ENCODE measurements around the gene OTUD6A.

OTUD6A gene

GRCh38 chrX:70043685-70044084 is 18.6 kb upstream of the OTUD6A start:
- TF ChIP-seq CTCF (IDR thresholded peaks at IDR 0.05; ENCODE audit: low read depth, low read length, missing control alignments) = no peak

DNA sequence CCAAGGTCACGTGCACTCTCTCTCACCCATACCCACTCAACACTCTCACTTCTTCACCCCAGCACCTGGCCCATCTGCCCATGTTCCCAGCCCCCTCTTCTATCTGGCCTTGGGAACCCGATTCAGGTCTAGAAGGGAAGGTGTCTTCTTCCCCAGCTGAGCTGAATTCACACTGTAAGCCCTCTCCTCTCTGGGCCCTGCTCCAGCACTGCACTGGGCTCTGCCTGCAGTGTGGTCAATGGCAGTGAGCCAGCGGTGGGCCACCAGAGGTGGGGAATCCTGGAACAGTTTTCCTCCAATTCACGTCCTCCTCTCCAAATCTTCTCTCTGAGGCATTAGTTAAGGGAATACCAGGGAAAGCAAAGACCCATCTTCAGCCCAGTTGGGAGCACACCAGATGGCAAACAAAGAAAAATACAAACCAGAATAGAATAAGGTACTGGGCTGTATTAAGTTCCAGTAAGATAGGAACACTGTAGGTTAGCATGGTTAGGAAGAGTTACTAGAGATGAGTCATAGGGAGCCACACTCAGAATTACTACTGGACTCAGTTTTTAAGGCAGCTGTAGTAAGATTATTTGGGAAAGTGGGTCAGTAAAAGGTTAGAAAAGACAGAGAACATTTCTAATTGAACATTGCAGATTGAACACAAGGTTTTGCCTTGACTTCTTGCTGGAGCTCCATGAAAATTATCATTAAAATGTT is 17.6 kb upstream of the OTUD6A start:
- no peak for DNase-seq (ENCODE audit: extremely low read depth, low read depth)
- H3K4me3 ChIP-seq (replicated peaks; ENCODE audit: low read depth, low read length) = no peak overlapping the region
- no peak for TF ChIP-seq CTCF (IDR thresholded peaks at IDR 0.05; ENCODE audit: low read depth, low read length, missing control alignments)

More at GRCh38 chrX:70043685-70044084, 18.6 kb upstream of the OTUD6A start:
- DNase-seq (ENCODE audit: extremely low read depth, low read depth) = no peak
- H3K4me3 ChIP-seq (replicated peaks; ENCODE audit: low read depth, low read length) = no peak overlapping the region

DNA sequence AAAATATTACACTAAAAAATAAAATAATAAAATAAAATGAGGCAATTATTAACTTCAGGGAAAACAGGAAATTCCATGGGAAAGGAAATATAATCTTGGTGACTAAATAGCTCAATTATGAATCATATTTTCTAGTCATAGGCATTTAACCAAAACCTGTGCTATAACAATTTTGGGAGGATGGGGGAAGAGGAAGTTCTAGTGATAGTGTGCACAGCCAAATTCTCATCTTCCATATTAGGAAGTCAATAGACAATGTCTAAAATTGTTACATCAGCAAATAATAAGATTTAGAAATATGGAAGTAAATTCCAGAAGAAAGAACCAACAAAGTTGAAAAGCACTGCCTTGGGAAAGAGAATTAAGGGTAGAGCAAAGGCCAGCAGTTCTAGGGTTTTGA is 15.3 kb upstream of the OTUD6A start:
- no peak overlapping the region for H3K4me3 ChIP-seq (replicated peaks; ENCODE audit: low read depth, low read length)
- TF ChIP-seq CTCF (IDR thresholded peaks at IDR 0.05; ENCODE audit: low read depth, low read length, missing control alignments) = no peak
- DNase-seq (ENCODE audit: extremely low read depth, low read depth) = no peak

GRCh38 chrX:70049406-70049805 is 12.9 kb upstream of the OTUD6A start:
- TF ChIP-seq CTCF (IDR thresholded peaks at IDR 0.05; ENCODE audit: low read depth, low read length, missing control alignments) = no peak
- no peak overlapping the region for H3K4me3 ChIP-seq (replicated peaks; ENCODE audit: low read depth, low read length)

DNA sequence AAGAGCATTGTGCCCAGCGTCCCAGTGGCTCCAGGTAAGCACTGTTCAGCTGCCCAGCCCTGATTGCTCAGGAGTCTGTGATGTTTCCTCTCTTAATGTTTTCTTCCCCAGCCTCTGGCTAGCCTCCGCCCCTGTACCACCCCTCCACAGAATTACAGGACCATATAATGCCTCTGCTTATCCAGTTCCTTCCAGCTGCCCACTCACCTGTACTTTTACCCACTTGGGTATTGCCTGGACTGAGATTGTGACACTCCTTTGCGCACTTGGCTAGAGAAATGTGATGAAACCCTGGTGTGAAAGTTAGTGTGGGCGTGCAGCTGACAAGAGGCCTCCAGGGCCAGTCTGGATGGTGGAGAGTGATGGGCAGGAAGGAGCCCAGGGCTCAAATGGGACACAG is 12.3 kb upstream of the OTUD6A start, which contains the start of gene AWAT2:
Gene AWAT2, minus strand, starts transcription at position 14 of the 400 bp plus-strand sequence. Its CDS starts 6 bp downstream, at position 8.
- no peak for TF ChIP-seq CTCF (IDR thresholded peaks at IDR 0.05; ENCODE audit: low read depth, low read length, missing control alignments)
- no peak within 1 kb of the TSS for H3K4me3 ChIP-seq (replicated peaks; ENCODE audit: low read depth, low read length)
- no peak for DNase-seq (ENCODE audit: extremely low read depth, low read depth)

More at GRCh38 chrX:70049406-70049805, 12.9 kb upstream of the OTUD6A start:
- DNase-seq (ENCODE audit: extremely low read depth, low read depth) = no peak

DNA sequence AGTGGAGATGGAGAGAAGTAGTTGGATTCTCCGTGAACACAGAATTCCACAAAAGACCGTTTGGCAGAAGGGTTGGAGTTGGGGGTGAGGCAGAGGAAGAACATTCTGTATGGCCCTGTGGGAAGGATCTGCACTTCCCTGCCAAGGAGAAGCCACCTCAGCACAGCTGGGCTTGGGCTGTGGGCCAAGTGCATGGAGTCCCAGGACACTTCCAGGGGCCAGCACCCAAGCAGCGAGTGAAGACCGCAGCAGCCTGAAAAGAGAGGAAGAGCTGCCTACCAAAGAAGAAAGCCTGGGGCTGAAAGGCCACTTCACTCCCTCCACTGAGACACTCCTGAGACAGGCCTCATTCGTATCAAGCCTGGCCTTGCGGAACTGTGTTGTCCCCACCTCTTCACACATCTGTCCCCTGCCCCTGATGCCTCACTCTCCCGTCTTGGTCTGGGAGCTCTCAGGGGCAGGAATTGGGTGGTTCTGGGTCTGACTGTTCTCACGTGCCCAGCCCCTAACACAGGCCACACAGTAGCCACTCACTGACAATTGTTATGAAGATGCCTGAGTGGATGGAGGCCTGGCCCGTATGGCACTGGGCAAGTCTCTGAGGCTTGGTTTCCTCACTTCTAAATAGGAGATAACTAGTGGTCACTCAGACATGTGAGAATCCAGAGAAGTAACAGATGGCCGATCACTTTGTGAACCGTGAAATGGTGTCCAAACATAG is 9.2 kb upstream of the OTUD6A start:
- no peak for TF ChIP-seq CTCF (IDR thresholded peaks at IDR 0.05; ENCODE audit: low read depth, low read length, missing control alignments)
- no peak for DNase-seq (ENCODE audit: extremely low read depth, low read depth)
- H3K4me3 ChIP-seq (replicated peaks; ENCODE audit: low read depth, low read length) = no peak overlapping the region

All from HFF-Myc (cell line).